Stimulated activated CD8-positive, alpha-beta memory T cell treated with anti-CD3 and anti-CD28 coated beads, Interleukin-7, amount 100 ng/mL, for 24 hours (primary cell): Measurements from ENCODE around the gene CEP126.

Source experiments
- DNase-seq: peaks from one replicate; pipeline ENCODE4 v3.0.0-alpha.2; 2020; ENCODE audit warnings: low read depth

The CEP126 gene

DNA sequence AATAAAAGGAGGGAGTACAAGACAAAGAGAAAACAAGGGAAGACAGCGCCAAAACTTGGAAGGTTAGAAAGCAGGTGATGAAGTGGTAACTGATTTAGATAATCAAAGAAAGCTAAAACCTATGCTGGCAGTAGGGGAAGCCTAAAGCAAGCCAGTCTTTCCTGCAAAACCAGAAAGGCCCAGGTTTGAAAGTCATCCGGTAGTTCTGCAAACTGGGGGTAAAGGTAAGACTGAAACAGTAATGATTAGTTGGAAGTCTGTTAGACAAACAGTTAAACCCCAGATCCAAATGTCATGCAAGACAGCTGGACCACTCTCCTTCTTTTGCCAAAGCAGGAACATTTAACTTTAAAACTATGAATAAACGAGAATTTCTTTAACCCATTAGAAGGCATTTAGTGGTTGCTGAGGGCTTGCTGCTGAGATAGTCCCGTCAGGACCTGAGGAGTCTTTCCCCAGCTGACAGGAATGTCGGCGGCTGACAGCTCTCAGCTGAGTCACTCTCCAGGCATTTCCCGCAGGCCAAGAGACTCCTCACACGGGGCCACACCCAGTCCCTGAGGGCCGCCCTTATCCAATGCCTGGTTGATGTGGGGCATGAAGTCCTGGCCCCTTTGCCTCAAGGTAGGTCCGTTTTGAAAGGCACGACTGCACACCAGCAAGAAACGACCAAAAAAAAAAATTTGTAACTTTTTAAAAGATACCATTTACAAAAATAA lies 96.1 kb downstream of the CEP126 start:
- DNase-seq = no peak

GRCh38 chr11:102012946-102013345 lies 98.1 kb downstream of the CEP126 start:
- DNase-seq = no peak

- no peak for DNase-seq
Observed at GRCh38 chr11:102014756-102015155, 99.9 kb downstream of the CEP126 start.

GRCh38 chr11:102017026-102017425 lies 102.2 kb downstream of the CEP126 start:
- DNase-seq = no peak

DNA sequence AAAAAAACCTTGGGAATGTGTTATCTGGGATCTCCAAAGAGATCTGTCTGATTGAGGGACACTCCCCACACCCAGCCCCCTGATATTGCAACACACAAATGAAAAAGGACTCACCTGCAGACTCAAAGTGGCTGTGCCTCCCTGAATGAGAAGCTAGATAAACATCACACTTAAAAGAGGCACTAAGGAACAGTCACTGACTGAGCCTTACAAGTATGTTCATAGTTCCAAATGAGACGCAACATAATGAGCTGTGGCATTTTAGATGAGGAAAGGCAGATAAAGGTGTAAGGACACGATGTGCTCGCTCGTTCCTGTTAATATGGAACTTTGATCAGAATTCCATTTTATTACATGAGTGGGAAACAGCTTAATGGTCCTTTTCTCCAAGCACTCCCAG lies 111.4 kb downstream of the CEP126 start:
- no peak for DNase-seq

- DNase-seq = no peak
Observed at GRCh38 chr11:102026959-102027358, 112.1 kb downstream of the CEP126 start.

- DNase-seq = no peak
Observed at GRCh38 chr11:102036757-102037156, 121.9 kb downstream of the CEP126 start.

GRCh38 chr11:102046841-102047240 lies 132.0 kb downstream of the CEP126 start:
- DNase-seq = no peak

- DNase-seq = peak; percentile 9
Observed at GRCh38 chr11:102047305-102047924, 132.6 kb downstream of the CEP126 start, which contains the start of gene CFAP300. CFAP300 (plus strand) TSS chr11:102047437; CDS start chr11:102047471, 34 bp downstream.
